ENCODE measurements around the gene SLCO1A2.
"Not testable (repeated sequence)": the region's sequence is repeated elsewhere in the genome, so short reads cannot be mapped to it uniquely, and the experiment has no call there.

Gene SLCO1A2

GRCh38 chr12:21334771-21335325 is at the start of gene SLCO1A2:
SLCO1A2 (minus strand) TSS chr12:21334917; CDS start chr12:21334647, 270 bp downstream.
- Histone ChIP-seq H3K27me3 (ENCODE audit: control insufficient read depth, insufficient read depth, low read length) (no peaks in the 10 kb centered on the region), H3K4me3 (ENCODE audit: low read depth, low read length) (no peak within 1 kb of the TSS), H3K27ac (no peak within 1 kb of the TSS), H3K9ac (no peak within 1 kb of the TSS), H3K4me1 (no peaks in the 10 kb centered on the region), H3K36me3 (ENCODE audit: control insufficient read depth, insufficient read depth, low read length) (no peaks in the 10 kb centered on the region), H3K9me3 (ENCODE audit: control insufficient read depth, low read length) (no peaks in the 10 kb centered on the region), H3K4me2 (ENCODE audit: low read length) (no peak within 1 kb of the TSS), H3K79me2 (no peaks in the 10 kb centered on the region), H2AFZ (no peak within 1 kb of the TSS)
- TF ChIP-seq CTCF (IDR thresholded peaks at IDR 0.05): no peak

- Histone ChIP-seq H2AFZ (no peak overlapping the region), H3K36me3 (ENCODE audit: control insufficient read depth, insufficient read depth, low read length) (no peaks in the 10 kb centered on the region), H3K27me3 (ENCODE audit: control insufficient read depth, insufficient read depth, low read length) (no peaks in the 10 kb centered on the region), H3K27ac (no peak overlapping the region), H3K9me3 (ENCODE audit: control insufficient read depth, low read length) (no peaks in the 10 kb centered on the region), H3K4me2 (ENCODE audit: low read length) (no peak overlapping the region), H3K79me2 (no peaks in the 10 kb centered on the region), H3K9ac (no peak overlapping the region), H3K4me1 (no peaks in the 10 kb centered on the region), H3K4me3 (ENCODE audit: low read depth, low read length) (no peak overlapping the region)
- no peak for TF ChIP-seq CTCF (IDR thresholded peaks at IDR 0.05)
These were observed 49.5 kb upstream of the SLCO1A2 start for GRCh38 chr12:21384261-21384660.

- not testable (repeated sequence) for H3K4me1 ChIP-seq; H3K79me2 ChIP-seq; H3K4me2 ChIP-seq (ENCODE audit: low read length); H3K9ac ChIP-seq; H3K27ac ChIP-seq; H3K4me3 ChIP-seq (ENCODE audit: low read depth, low read length); H3K36me3 ChIP-seq (ENCODE audit: control insufficient read depth, insufficient read depth, low read length); H3K27me3 ChIP-seq (ENCODE audit: control insufficient read depth, insufficient read depth, low read length); H2AFZ ChIP-seq; H3K9me3 ChIP-seq (ENCODE audit: control insufficient read depth, low read length)
These were observed 46.6 kb upstream of the SLCO1A2 start for GRCh38 chr12:21381320-21381719.

- Histone ChIP-seq H3K4me1 (no peaks in the 10 kb centered on the region), H3K79me2 (no peaks in the 10 kb centered on the region), H3K4me3 (ENCODE audit: low read depth, low read length) (no peak overlapping the region), H2AFZ (no peak overlapping the region), H3K36me3 (ENCODE audit: control insufficient read depth, insufficient read depth, low read length) (no peaks in the 10 kb centered on the region), H3K27me3 (ENCODE audit: control insufficient read depth, insufficient read depth, low read length) (no peaks in the 10 kb centered on the region), H3K9ac (no peak overlapping the region), H3K9me3 (ENCODE audit: control insufficient read depth, low read length) (no peaks in the 10 kb centered on the region), H3K4me2 (ENCODE audit: low read length) (no peak overlapping the region), H3K27ac (no peak overlapping the region)
- TF ChIP-seq CTCF (IDR thresholded peaks at IDR 0.05): no peak
These were observed 44.5 kb upstream of the SLCO1A2 start for GRCh38 chr12:21379218-21379617.

- H3K27me3 ChIP-seq (ENCODE audit: control insufficient read depth, insufficient read depth, low read length): no peaks in the 10 kb centered on the region
- no peak for TF ChIP-seq CTCF (IDR thresholded peaks at IDR 0.05)
- no peaks in the 10 kb centered on the region for H3K36me3 ChIP-seq (ENCODE audit: control insufficient read depth, insufficient read depth, low read length)
- no peak within 1 kb of the TSS for H3K4me2 ChIP-seq (ENCODE audit: low read length)
- H2AFZ ChIP-seq: no peak within 1 kb of the TSS
- no peak within 1 kb of the TSS for H3K9ac ChIP-seq
- H3K79me2 ChIP-seq: no peaks in the 10 kb centered on the region
- H3K4me3 ChIP-seq (ENCODE audit: low read depth, low read length): no peak within 1 kb of the TSS
- H3K27ac ChIP-seq: no peak within 1 kb of the TSS
- H3K4me1 ChIP-seq: no peaks in the 10 kb centered on the region
- no peaks in the 10 kb centered on the region for H3K9me3 ChIP-seq (ENCODE audit: control insufficient read depth, low read length)
These were observed 37.9 kb upstream of the SLCO1A2 start, which contains the start of gene IAPP for GRCh38 chr12:21372602-21373001. IAPP (plus strand) TSS chr12:21372902; CDS start chr12:21373352, 450 bp downstream.

All from parathyroid adenoma (tissue), 2 donors.